Measurements from ENCODE around the gene VTI1A.

DNA sequence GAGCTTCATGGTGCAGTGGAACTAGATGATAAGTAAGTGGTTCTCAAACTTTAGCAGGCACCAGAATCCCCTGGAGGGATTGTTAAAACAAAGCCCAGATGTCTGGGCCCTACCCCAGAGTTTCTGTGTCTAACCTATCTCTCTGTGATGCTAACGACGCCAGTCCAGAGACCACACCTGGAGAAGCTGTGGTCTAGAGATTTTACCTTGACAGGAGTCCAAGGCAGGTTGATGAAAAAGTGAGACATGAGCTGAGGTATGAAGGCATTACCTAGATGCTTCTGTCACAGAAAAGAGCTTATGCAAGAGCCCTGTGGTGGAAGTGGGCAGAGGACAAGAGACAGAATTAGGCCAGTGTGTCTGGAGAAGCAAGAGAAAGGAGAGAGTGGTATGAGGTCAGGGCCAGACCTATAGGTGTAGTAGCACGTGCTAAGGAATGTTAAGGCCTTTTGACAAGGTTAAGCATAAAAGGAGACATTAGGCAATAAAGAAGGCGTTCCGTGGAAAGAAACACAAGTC lies 318.8 kb downstream of the VTI1A start:
- no peak for TF ChIP-seq POLR2AphosphoS5 (IDR thresholded peaks at IDR 0.05)
- no peak for TF ChIP-seq SMC3 (conservative IDR thresholded peaks at IDR 0.05; ENCODE audit: poor library complexity)
- TF ChIP-seq EP300 (conservative IDR thresholded peaks at IDR 0.05; ENCODE audit: poor library complexity, severe bottlenecking): no peak
- TF ChIP-seq TAF1 (IDR thresholded peaks at IDR 0.05; ENCODE audit: low read depth): no peak
- TF ChIP-seq, protein P1, sequence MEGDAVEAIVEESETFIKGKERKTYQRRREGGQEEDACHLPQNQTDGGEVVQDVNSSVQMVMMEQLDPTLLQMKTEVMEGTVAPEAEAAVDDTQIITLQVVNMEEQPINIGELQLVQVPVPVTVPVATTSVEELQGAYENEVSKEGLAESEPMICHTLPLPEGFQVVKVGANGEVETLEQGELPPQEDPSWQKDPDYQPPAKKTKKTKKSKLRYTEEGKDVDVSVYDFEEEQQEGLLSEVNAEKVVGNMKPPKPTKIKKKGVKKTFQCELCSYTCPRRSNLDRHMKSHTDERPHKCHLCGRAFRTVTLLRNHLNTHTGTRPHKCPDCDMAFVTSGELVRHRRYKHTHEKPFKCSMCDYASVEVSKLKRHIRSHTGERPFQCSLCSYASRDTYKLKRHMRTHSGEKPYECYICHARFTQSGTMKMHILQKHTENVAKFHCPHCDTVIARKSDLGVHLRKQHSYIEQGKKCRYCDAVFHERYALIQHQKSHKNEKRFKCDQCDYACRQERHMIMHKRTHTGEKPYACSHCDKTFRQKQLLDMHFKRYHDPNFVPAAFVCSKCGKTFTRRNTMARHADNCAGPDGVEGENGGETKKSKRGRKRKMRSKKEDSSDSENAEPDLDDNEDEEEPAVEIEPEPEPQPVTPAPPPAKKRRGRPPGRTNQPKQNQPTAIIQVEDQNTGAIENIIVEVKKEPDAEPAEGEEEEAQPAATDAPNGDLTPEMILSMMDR (IDR thresholded peaks at IDR 0.05; ENCODE audit: poor library complexity, severe bottlenecking): no peak
- TF ChIP-seq MXI1 (conservative IDR thresholded peaks at IDR 0.05; ENCODE audit: poor library complexity, severe bottlenecking): no peak
- no peak for TF ChIP-seq EZH2 (IDR thresholded peaks at IDR 0.05; ENCODE audit: borderline replicate concordance, insufficient read depth, low read length, poor library complexity, severe bottlenecking)
- no peak for TF ChIP-seq RAD21 (conservative IDR thresholded peaks at IDR 0.05)
